HG02588 (cell line): ENCODE measurements around the gene ASF1A.
"Not testable (repeated sequence)": the region's sequence is repeated elsewhere in the genome, so short reads cannot be mapped to it uniquely, and the experiment has no call there.

Experiments
- ATAC-seq: cut with Tn5 transposase; IDR thresholded peaks from one replicate; pipeline ENCODE4 v1.9.1; 2021; ENCODE audit warnings: mild to moderate bottlenecking, moderate library complexity; ENCODE audit not compliant: unreplicated experiment

Gene ASF1A

GRCh38 chr6:118893807-118894424 is at the start of gene ASF1A:
Gene ASF1A, plus strand, starts transcription at chr6:118894152. Its CDS starts 262 bp downstream, at chr6:118894414.
- ATAC-seq: peak; percentile 60

- ATAC-seq: peak; percentile 60
These were observed 49.0 kb upstream of the ASF1A start for GRCh38 chr6:118844915-118845314.

- no peak for ATAC-seq
These were observed 40.5 kb upstream of the ASF1A start for GRCh38 chr6:118853408-118853807.

GRCh38 chr6:118856301-118856700 is 37.7 kb upstream of the ASF1A start:
- no peak for ATAC-seq

GRCh38 chr6:118859517-118860064 is 34.4 kb upstream of the ASF1A start:
- ATAC-seq: no peak

- no peak for ATAC-seq
These were observed 33.6 kb upstream of the ASF1A start for GRCh38 chr6:118860363-118860762.

GRCh38 chr6:118860880-118861279 is 33.1 kb upstream of the ASF1A start:
- ATAC-seq: no peak

- no peak for ATAC-seq
These were observed 31.5 kb upstream of the ASF1A start for GRCh38 chr6:118862443-118862842.

GRCh38 chr6:118864341-118865099 is 29.4 kb upstream of the ASF1A start:
- no peak for ATAC-seq

GRCh38 chr6:118865100-118865391 is 28.9 kb upstream of the ASF1A start:
- ATAC-seq: no peak

GRCh38 chr6:118867181-118867580 is 26.8 kb upstream of the ASF1A start:
- no peak for ATAC-seq

- ATAC-seq: not testable (repeated sequence)
These were observed 25.1 kb upstream of the ASF1A start for GRCh38 chr6:118868901-118869300.

- no peak for ATAC-seq
These were observed 24.6 kb upstream of the ASF1A start for GRCh38 chr6:118869350-118869749.

GRCh38 chr6:118869894-118870589 is 23.9 kb upstream of the ASF1A start:
- no peak for ATAC-seq

GRCh38 chr6:118871331-118871730 is 22.6 kb upstream of the ASF1A start:
- no peak for ATAC-seq

GRCh38 chr6:118872318-118872717 is 21.6 kb upstream of the ASF1A start:
- no peak for ATAC-seq

- no peak for ATAC-seq
These were observed 21.2 kb upstream of the ASF1A start for GRCh38 chr6:118872726-118873125.

- ATAC-seq: no peak
These were observed 20.7 kb upstream of the ASF1A start for GRCh38 chr6:118873239-118873638.

- no peak for ATAC-seq
These were observed 18.3 kb upstream of the ASF1A start for GRCh38 chr6:118875672-118876071.

GRCh38 chr6:118876198-118876597 is 17.8 kb upstream of the ASF1A start:
- no peak for ATAC-seq

GRCh38 chr6:118876814-118877213 is 17.1 kb upstream of the ASF1A start:
- no peak for ATAC-seq

GRCh38 chr6:118877806-118878205 is 16.1 kb upstream of the ASF1A start:
- ATAC-seq: no peak
